C1 segment of cervical spinal cord (tissue), 14 donors: ENCODE data around the gene NCKAP5L.
"Not testable (repeated sequence)": the region's sequence is repeated elsewhere in the genome, so short reads cannot be mapped to it uniquely, and the experiment has no call there.

Experiments
- DNase-seq, 14 donors: peaks; one replicate each; lab custom pipeline; 2025; lab: John Stamatoyannopoulos, UW

The NCKAP5L gene

GRCh38 chr12:49800421-49801140 is 27.6 kb downstream of the NCKAP5L start:
- DNase-seq = no peak

GRCh38 chr12:49798934-49799333 is 29.3 kb downstream of the NCKAP5L start:
- DNase-seq = no peak

DNA sequence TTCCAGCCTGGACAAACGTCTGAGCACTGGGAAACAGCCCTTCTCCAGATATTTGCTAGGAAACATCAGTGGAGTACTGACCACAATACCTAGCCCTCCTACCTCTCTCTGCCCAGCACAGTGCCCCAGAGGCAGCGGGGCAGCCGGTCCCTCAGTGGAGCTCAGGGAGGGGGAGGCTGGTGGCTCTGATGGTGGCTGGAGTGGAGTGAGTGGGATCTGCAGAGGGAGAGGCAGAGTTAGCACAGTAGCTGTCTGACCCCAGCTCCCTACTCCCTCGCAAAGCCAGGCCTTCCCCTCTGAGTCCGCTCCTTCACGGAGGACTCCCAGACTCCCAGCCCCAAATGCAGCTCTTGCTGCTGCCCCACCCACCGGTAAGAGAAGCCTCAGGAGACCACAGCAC is 30.0 kb downstream of the NCKAP5L start:
- DNase-seq = no peak

DNA sequence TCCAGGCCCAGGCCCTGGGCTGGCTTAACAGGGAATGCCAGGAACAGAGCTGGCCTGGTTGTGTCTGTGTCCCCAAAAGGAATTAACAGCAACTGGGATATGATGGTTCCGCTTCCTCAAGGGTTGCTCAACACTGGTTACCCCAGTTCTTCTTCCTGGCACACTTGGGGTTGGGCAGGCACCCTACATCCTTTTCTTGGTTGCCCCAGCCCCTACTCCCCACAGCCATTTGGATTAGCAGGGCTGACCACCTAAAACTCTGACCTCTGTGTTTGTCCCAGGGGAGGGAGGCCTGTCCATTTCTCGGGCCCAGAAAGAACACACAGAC is 30.8 kb downstream of the NCKAP5L start:
- no peak for DNase-seq

GRCh38 chr12:49796606-49797448 is 31.4 kb downstream of the NCKAP5L start:
- no peak for DNase-seq

GRCh38 chr12:49796155-49796554 is 32.1 kb downstream of the NCKAP5L start:
- DNase-seq = no peak

GRCh38 chr12:49795654-49796105 is 32.5 kb downstream of the NCKAP5L start:
- DNase-seq = no peak

DNA sequence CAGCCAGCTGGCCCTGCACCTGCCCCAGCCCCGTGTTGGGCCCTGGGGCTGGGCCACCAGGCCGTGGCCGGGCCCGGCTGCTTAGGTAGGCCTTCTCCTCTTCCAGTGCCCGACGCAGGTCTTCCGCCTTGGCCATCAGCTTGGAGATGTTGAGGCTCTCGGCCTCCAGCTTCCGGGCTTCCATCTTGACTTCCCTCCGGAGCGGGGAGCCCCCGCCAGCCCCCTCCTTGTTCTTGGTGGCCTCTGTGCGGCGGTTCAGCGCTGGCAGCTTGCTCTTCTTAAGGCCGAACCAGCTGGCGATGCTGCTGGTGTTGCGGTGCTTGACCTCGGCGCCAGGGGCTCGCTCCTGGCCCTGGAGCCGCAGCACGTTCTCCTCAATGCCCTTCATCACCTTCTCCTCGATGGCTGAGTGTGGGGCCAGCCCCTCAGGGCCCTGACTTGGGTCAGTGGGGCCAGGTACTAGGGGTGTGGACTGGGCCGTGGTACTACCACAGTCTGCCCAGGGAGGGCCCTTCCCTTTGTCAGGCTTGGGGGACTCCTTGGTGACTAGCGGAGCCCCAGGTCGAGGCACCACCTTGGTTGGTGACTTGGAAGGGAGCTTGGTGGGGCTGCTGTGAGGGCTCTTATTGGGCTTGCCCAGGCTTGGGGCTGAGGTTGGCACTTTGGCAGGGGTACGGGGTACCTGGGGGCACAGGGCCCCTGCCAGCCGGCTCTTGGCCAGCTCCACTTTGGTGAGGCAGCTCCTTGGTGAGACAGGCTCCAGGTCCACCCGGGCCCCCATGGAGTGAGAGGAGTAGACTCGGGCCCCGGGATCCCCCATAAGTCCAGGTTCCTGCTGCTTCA is 33.2 kb downstream of the NCKAP5L start:
- no peak for DNase-seq

DNA sequence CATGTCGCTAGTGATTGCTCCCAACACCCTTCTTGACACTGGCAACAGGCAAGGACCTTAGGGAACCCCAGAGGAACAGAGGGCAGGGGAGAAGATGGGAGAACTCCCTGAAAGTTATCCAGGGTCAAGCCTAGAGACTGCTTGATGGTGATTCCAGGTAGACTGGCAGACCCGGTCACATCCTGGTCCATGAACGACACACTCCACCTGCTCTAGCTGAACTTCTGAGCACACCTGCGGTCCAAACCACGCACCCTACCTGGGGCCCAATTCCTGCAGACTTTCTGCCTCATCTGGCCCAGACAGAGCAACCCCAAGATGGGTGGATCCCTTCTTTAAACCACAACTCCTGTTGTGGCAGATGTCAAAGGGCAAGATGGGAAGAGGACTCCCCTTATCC is 34.2 kb downstream of the NCKAP5L start:
- DNase-seq = no peak

GRCh38 chr12:49793620-49794019 is 34.6 kb downstream of the NCKAP5L start:
- DNase-seq = no peak

GRCh38 chr12:49792976-49793580 is 35.1 kb downstream of the NCKAP5L start:
- no peak for DNase-seq

- DNase-seq = no peak
Measured at GRCh38 chr12:49792181-49792970, 35.8 kb downstream of the NCKAP5L start.

- DNase-seq = no peak
Measured at GRCh38 chr12:49791700-49792099, 36.5 kb downstream of the NCKAP5L start.

DNA sequence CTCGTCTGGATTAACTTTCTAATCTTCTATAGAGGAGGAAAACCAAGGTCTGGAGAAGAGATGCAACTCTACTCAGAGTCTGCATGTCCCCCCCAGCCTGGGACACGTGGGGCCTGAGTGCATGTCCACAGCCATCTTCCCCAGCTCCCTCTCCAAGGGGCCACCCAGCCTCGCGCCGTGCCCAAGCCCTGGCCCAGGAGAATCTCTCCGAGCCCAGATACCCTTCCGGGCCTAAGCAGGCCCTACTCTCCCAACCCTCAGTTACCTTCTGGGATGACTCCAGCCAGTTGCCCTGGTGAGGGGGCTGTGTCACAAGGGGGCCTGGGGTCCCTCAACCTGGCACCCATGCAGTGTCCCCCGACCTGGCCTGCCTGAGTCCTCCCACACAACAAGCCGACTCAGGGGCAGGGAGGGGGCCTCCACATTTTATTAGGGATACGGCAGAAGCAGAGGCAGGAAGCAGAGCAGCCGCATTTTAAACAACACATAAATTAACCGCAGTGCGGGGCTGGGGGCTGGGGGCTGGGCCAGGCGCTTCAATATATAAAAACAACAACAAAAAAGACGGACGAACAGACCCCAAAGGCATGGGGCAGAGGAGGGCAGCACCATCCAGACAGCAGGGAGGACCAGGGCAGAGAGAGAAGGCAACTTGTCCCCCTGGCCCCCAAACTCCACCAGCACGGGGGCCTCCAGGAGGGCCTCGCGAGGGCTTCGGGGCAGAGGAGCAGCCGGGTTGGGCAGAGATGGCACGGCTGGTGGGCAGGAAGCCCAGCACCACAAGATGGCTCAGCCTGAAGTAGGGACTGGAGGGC is 37.3 kb downstream of the NCKAP5L start:
- DNase-seq = no peak

- no peak for DNase-seq
Measured at GRCh38 chr12:49789992-49790391, 38.2 kb downstream of the NCKAP5L start.

DNA sequence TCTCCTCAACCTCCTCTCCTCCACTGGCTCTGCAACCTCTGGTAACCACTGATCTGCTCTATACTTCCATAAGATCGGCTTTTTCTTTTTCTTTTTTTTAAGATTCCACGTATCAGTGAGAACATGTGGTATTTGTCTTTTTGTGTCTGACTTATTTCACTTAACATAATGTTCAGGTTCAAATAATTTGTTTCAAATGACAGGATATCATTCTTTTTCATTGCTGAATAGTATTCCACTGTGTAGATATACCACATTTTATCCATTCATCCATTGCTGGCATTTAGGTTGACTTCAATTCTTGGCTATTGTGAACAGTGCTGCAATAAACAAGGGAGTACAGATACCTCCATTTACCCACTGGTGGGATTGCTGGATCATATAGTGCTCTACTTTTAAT is 40.5 kb downstream of the NCKAP5L start:
- no peak for DNase-seq

- DNase-seq = no peak
Measured at GRCh38 chr12:49784756-49785409, 43.3 kb downstream of the NCKAP5L start.

GRCh38 chr12:49783917-49784676 is 44.1 kb downstream of the NCKAP5L start:
- DNase-seq = peak in 1 of 14 donors; percentile 11

- not testable (repeated sequence) for DNase-seq
Measured at GRCh38 chr12:49780914-49781313, 47.3 kb downstream of the NCKAP5L start.
